HG02973 (cell line): ENCODE results near the gene LORICRIN.
A peak's percentile ranks its signal among the peaks of the same experiment; 100 is the strongest.
"Not testable (repeated sequence)": the region's sequence is repeated elsewhere in the genome, so short reads cannot be mapped to it uniquely, and the experiment has no call there.

Experiments used
- ATAC-seq: cut with Tn5 transposase; IDR thresholded peaks from one replicate; pipeline ENCODE4 v1.9.1; 2021; ENCODE audit warnings: moderate library complexity; ENCODE audit not compliant: unreplicated experiment

LORICRIN gene

GRCh38 chr1:153259387-153259786 lies at the start of gene LORICRIN:
Gene LORICRIN (plus strand): TSS chr1:153259687. CDS start chr1:153260950, 1,263 bp downstream.
- ATAC-seq: no peak

DNA sequence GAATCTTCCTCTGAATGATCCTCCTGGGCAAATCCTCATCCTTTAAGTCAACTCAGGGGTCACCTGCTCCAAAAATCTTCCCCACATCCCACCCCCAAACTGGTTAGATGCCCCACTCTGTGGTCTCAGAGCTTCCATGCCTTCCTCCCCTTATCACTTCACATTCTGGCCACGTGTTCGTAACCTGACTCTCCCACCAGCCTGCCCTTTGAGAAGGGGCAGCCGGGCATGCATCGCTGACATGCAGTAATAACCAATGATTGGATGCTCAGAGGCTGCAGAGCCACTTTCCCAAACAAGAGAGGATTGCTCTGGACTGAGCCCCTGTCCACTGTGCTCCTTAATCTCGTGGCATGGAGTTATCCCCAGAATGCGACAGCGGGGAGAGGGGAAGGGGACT lies 49.3 kb upstream of the LORICRIN start:
- no peak for ATAC-seq

GRCh38 chr1:153212201-153212600 lies 47.3 kb upstream of the LORICRIN start:
- ATAC-seq: no peak

DNA sequence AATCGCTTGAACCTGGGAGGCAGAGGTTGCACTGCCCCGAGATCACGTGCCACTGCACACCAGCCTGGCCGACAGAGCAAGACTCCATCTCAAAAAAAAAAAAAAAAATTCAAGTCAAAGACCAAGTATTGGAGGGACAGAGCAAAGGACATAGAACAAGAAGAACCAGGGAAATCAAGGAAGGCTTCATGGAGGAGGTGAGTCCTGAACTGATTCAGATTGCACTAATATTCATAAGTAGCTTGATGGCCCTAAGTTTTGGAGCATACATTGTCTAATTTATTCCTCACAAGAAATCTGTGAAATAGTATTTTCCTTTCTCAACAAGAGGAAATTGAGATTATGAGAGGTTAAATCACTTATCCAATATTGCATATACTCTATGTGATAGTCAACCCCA lies 46.0 kb upstream of the LORICRIN start:
- ATAC-seq: no peak

- ATAC-seq: no peak
These were observed 42.3 kb upstream of the LORICRIN start, which contains the start of gene PRR9 for GRCh38 chr1:153217212-153217611. Gene PRR9 (plus strand): TSS chr1:153217584. CDS start chr1:153218145, 561 bp downstream.

GRCh38 chr1:153217744-153218416 lies 41.6 kb upstream of the LORICRIN start:
- no peak for ATAC-seq

DNA sequence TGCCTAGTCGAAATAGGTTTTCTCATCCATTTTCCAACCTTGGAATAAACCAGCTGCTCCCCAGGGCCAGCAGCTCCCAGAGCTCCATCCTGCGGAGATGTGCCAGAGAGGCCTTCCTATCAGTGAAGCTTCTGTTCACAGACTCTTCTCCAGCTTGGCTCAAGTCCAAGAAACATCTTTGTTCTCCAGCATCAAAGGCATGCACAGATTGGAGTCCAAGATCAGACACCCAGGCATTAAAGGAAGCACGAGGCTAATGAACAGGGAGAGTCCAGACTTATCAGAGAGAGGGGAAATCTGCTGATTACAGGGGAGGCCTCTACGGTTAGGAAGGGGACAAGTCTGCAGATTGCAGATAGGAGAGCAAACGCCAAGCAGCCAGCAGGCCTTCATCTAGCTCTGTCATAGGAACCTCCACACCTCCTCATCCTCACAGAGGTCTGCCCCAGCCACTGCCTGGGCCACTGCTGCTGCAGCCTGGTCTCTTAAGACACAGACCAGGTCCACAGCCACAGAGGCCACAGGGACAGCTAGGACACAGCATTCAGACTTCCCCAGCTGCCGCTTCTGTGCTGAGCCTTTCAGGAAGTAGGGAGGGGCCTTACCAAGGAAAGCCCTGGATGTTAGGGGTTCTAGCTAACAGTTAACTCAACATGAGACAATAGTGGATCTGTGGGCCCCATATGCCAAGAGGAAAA lies 38.7 kb upstream of the LORICRIN start:
- no peak for ATAC-seq

GRCh38 chr1:153223040-153223891 lies 36.2 kb upstream of the LORICRIN start:
- peak; percentile 77 for ATAC-seq

DNA sequence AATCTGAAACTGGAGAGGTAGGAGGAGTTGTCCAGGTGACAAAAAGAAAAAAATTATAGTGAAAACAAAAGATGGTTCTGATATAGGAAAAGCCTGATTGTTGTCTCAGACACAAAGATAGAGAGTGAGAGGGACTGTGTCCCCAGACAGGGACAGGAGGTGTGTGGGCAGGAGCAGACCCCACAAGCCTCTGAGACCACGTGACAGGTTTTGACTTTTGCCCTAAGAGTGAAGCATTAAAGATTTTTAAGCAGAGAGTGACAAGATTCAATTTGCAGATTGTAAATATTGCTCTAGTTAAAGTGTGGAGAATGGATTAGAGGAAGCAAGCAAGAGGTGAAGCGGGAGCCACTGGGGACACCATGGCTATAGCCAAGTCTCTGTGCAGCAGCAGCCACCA lies 31.7 kb upstream of the LORICRIN start:
- ATAC-seq: no peak

DNA sequence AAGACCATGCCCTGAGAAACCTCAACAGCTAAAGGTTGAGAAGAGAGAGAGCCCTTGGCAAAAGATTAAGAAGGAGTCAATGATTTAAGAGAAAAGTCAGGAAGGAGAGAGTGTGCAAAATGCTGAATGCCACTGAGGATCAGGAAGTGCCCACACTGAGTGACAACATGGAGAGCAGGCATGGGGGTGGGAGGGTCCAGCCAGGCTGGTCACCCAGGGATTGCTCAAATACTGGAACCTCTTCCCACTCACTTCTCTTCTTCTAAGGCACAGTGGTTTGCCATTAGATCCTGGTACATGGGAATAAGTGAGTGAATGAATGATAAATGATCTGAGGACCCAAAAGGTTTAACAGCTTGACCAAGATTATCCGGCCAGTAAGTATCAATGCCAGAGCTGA lies 31.0 kb upstream of the LORICRIN start:
- no peak for ATAC-seq

DNA sequence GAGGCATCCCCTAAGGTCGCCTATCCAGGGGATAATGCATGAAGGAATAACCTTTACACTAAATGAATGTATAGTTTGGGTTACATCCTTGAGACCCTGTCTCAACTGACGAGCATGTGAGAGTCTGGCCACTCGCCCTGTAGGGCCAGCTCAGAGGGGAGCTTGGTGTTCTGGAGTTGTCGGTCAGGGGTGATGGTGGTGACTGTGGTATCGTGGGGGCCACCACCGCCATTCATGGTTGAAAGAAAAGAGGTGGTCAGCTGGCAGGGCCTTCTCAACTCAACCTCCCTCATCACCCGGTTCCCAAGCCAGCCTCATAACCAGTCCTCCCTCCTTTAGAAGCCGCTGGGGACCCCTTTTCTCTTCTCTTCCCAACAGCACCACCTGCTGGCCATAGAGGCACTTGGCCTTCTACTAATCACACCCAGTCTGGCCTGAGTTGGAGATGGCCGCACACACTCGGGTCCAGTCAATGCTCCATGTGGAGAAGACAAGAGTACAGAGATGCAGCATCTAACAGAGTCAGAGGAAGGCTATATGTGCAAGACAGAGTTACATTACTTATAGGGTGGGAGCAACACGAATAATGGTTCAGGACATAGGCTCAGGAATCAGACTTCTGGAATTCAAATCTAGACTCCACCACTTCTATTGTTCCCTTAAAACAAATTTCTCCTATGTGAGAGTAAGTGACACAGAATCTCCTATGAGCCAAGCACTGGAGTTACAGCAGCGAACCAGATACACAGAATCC lies 30.2 kb upstream of the LORICRIN start:
- ATAC-seq: not testable (repeated sequence)

GRCh38 chr1:153231363-153231762 lies 28.1 kb upstream of the LORICRIN start:
- no peak for ATAC-seq

DNA sequence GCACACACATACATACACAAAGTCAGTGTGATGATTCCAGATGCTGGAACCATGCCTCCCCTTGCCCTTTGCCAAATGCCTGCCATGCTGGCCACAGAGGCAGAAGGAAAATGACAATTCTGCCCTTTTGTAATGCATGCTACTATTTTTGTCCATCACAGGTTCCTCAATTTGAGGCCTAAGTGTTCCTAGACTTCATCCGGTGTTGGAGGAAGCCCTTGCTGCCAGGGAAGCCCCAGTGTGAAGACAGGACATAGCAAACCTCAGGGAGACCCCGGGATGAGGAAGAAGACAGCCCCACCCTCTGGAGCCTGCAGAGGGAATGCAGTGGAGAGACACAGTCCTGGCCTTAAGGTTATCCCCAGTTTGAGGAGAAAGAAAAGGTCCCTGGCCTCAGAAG lies 27.7 kb upstream of the LORICRIN start:
- ATAC-seq: no peak

GRCh38 chr1:153232553-153232952 lies 26.9 kb upstream of the LORICRIN start:
- ATAC-seq: no peak

DNA sequence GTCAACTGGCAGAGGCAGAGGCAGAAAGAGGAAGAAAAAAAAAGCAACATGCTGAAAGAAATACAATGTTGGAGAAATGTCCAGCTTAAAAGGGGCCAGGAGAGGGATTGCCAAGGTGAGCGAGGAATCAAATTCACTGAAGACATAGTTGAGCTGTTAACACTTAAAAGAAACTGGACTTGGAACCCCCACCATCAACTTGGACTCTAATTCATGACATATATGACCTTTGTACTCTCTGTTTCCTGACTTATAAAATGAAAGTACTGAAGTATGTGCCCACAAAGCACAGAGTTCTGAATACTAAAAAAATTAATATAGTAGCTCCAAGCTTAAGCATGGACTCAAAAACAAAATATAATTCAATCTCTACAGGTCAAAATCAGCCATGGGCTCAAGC lies 26.0 kb upstream of the LORICRIN start:
- ATAC-seq: no peak

DNA sequence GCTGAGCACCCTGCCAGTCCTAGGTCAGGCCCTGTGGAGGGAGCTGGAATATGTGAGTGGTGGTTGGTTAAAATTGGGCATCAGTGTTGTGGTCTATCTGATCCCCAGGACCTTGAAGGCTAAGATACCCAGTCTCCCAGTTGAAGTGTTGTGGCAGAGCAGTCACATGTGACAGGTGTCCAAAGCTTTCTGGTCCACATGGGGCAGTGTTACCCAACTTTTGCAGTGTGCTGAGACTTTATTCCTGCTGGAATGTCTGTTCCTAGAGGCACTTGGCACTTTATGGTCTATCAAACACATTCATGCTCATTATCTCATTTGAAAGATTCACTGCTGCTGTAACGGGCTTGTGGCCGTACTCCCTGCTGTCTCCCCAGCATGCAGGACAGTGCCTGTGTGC lies 21.0 kb upstream of the LORICRIN start:
- no peak for ATAC-seq

GRCh38 chr1:153242160-153242559 lies 17.3 kb upstream of the LORICRIN start:
- ATAC-seq: no peak

GRCh38 chr1:153245466-153245865 lies 14.0 kb upstream of the LORICRIN start:
- no peak for ATAC-seq

- no peak for ATAC-seq
These were observed 13.5 kb upstream of the LORICRIN start for GRCh38 chr1:153246018-153246417.

- ATAC-seq: no peak
These were observed 12.7 kb upstream of the LORICRIN start for GRCh38 chr1:153246825-153247224.
